ENCODE results near the gene TUBA1A. TPM values are rescaled to one million over a fixed set of nuclear protein-coding genes. Genes with fewer than 3 reads are reported as not detected.
"Not testable (repeated sequence)": the region's sequence is repeated elsewhere in the genome, so short reads cannot be mapped to it uniquely, and the experiment has no call there.

The TUBA1A gene
- total and polyA plus RNA-seq, 8 donors = 205 to 675 (median 507) TPM

DNA sequence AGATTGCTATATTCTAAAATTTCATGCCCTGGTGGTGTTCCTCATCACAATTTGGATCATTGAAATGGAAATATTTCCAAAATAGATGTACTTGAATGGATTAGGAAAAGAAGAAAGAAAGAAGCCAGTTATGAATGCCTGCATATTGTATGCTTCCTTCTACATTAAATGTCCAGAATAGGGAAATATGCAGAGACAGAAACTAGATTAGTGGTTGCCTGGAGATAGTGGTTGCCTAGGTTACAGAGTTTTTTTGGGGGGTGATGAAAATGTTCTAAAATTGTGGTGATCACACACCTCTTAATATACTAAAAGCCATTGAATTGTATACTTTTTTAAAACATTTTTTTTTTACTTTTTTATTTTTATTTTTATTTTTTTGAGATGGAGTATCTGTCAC lies 18.0 kb downstream of the TUBA1A start:
- no peak for ATAC-seq
- Histone ChIP-seq H3K27me3 (no peaks in the 10 kb centered on the region), H3K9me3 (no peaks in the 10 kb centered on the region), H3K4me3 (no peak overlapping the region), H3K4me1 (no peaks in the 10 kb centered on the region), H3K27ac (no peak overlapping the region), H3K36me3 (no peaks in the 10 kb centered on the region)
- intact Hi-C loops (cut with DNase I) = no loop called here
- no peak for DNase-seq
- TF ChIP-seq, protein P1, sequence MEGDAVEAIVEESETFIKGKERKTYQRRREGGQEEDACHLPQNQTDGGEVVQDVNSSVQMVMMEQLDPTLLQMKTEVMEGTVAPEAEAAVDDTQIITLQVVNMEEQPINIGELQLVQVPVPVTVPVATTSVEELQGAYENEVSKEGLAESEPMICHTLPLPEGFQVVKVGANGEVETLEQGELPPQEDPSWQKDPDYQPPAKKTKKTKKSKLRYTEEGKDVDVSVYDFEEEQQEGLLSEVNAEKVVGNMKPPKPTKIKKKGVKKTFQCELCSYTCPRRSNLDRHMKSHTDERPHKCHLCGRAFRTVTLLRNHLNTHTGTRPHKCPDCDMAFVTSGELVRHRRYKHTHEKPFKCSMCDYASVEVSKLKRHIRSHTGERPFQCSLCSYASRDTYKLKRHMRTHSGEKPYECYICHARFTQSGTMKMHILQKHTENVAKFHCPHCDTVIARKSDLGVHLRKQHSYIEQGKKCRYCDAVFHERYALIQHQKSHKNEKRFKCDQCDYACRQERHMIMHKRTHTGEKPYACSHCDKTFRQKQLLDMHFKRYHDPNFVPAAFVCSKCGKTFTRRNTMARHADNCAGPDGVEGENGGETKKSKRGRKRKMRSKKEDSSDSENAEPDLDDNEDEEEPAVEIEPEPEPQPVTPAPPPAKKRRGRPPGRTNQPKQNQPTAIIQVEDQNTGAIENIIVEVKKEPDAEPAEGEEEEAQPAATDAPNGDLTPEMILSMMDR (IDR thresholded peaks at IDR 0.05) = no peak

DNA sequence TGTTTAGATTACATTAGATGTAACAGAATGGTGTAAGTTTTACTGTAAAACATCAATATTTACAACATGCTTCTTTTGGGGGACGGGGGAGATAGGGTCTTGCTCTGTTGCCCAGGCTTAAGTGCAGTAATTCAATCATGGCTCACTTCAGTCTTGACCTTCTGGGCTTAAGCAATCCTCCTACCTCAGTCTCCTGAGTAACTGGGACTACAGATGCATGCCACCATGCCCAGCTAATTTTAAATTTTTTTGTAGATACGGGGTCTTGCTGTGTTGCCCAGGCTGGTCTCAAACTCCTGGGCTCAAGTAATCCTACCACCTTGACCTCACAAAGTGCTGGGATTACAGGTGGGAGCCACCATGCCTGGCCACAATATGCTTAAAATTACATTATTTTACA lies 23.8 kb downstream of the TUBA1A start:
- Histone ChIP-seq H3K27ac (no peak overlapping the region), H3K9me3 (no peaks in the 10 kb centered on the region), H3K4me1 (peaks cover 0 to 16% of the 10 kb centered on the region in 2 donors), H3K4me3 (no peak overlapping the region), H3K36me3 (no peaks in the 10 kb centered on the region), H3K27me3 (no peaks in the 10 kb centered on the region)
- TF ChIP-seq, protein P1 (IDR thresholded peaks at IDR 0.05) = no peak
- intact Hi-C loops (cut with DNase I) = no loop called here
- ATAC-seq (no peak), DNase-seq (no peak)

DNA sequence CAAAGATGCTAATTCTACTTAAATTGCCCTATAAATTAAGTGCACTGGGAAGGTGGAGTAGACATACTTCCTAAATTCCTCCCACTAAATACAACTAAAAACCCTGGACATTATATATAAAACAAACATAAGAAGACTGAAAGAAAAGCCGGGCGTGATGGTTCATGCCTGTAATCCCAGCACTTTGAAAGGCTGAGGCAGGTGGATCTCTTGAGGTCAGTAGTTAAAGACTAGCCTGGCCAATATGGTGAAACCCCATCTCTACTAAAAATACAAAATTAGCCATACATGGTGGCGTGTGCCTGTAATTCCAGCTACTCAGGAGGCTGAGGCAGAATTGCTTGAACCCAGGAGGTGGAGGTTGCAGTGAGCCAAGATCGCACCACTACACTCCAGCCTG lies 27.0 kb downstream of the TUBA1A start:
- ATAC-seq; intact Hi-C loops (cut with DNase I); H3K27me3 ChIP-seq: not testable (repeated sequence)

DNA sequence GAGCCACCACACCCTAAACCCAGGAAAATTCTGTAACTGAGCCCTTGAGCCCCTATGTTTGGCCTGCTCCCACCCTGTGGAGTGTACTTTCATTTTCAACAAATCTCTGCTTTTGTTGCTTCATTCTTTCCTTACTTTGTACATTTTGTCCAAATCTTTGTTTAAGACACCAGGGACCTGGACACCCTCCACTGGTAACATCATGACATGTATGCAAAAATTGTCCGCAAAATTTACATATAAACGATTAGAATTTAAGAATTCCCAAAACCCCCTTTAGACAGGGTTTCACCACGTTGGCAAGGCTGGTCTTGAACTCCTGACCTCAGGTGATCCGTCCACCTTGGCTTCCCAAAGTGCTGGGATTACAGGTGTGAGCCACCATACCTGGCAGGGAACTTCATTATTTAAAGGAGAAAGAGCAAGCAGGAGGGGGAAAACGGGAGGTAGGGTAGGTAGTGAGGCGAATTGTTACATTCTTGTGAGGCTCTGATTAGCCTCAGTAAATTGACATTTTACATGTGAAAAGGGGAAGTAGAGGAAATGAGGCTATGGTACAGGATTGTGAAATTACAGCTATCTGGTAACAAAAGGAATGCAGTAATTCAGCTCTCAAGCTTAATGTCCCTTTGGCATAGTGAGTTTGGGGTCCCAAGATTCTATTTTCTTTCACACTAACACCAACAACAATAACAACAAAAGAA lies 27.6 kb downstream of the TUBA1A start:
- peaks cover 0 to 16% of the 10 kb centered on the region in 2 donors for H3K4me1 ChIP-seq
- DNase-seq = no peak
- H3K27ac ChIP-seq = peak overlapping the region in 1 of 2 donors; percentile 55
- H3K4me3 ChIP-seq = no peak overlapping the region
- no peaks in the 10 kb centered on the region for H3K9me3 ChIP-seq
- TF ChIP-seq, protein P1 (IDR thresholded peaks at IDR 0.05) = no peak
- intact Hi-C loops (cut with DNase I) = no loop called here
- H3K27me3 ChIP-seq = no peaks in the 10 kb centered on the region
- ATAC-seq = no peak
- H3K36me3 ChIP-seq = no peaks in the 10 kb centered on the region

More for the DNA sequence above, 27.0 kb downstream of the TUBA1A start:
- not testable (repeated sequence) for H3K27ac ChIP-seq, DNase-seq, H3K9me3 ChIP-seq, H3K4me3 ChIP-seq, H3K36me3 ChIP-seq
- peaks cover 0 to 16% of the 10 kb centered on the region in 2 donors for H3K4me1 ChIP-seq

DNA sequence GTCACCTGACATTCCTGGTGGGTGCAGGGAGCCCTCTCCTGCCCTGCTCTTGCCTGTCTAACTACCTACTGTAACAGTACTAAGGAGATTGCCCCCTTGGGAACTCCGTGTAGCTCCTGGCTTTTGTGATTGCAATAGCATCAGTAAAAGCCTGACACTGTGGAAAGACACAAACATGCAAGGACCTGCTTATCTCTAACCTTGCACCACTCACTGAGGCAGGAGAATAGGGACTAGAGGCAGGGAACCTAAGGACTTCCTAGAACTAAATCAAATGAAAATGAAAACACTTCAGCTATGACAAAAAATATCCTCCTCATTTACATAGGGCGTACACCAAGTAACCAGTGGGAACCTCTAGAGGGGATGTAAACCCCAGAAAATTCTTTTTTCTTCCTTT lies 28.5 kb downstream of the TUBA1A start:
- H3K4me1 ChIP-seq = peaks cover 0 to 16% of the 10 kb centered on the region in 2 donors
- ATAC-seq (no peak), DNase-seq (no peak)
- H3K36me3 ChIP-seq = no peaks in the 10 kb centered on the region
- TF ChIP-seq, protein P1 (IDR thresholded peaks at IDR 0.05) = no peak
- H3K27me3 ChIP-seq = no peaks in the 10 kb centered on the region
- no peak overlapping the region for H3K4me3 ChIP-seq
- no peak overlapping the region for H3K27ac ChIP-seq
- intact Hi-C loops (cut with DNase I) = no loop called here
- H3K9me3 ChIP-seq = no peaks in the 10 kb centered on the region

DNA sequence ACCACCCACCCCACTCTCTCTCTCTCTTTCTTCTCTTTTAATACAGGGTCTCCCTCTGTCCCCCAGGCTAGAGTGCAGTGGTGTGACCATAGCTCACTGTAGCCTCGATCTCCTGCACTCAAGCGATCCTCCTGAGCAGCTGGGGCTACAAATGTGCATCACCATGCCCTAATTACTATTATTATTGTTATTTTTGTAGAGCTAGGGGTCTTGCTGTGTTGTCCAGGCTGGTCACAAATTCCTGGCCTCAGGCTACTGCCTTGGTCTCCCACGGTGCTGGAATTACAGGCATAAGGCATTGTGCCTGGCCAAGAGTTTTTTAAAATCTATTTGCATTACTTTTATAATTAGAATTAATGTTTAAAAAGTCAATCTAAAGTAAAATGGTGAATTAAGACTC lies 34.7 kb downstream of the TUBA1A start:
- no peak for ATAC-seq
- Histone ChIP-seq H3K36me3 (no peaks in the 10 kb centered on the region), H3K27me3 (no peaks in the 10 kb centered on the region), H3K4me3 (no peak overlapping the region), H3K27ac (no peak overlapping the region), H3K4me1 (no peaks in the 10 kb centered on the region), H3K9me3 (no peaks in the 10 kb centered on the region)
- no peak for DNase-seq
- TF ChIP-seq, protein P1 (IDR thresholded peaks at IDR 0.05) = no peak
- intact Hi-C loops (cut with DNase I) = no loop called here

All from left lung (tissue), 10 donors.